ENCODE results near the gene CNTFR.

Gene CNTFR

DNA sequence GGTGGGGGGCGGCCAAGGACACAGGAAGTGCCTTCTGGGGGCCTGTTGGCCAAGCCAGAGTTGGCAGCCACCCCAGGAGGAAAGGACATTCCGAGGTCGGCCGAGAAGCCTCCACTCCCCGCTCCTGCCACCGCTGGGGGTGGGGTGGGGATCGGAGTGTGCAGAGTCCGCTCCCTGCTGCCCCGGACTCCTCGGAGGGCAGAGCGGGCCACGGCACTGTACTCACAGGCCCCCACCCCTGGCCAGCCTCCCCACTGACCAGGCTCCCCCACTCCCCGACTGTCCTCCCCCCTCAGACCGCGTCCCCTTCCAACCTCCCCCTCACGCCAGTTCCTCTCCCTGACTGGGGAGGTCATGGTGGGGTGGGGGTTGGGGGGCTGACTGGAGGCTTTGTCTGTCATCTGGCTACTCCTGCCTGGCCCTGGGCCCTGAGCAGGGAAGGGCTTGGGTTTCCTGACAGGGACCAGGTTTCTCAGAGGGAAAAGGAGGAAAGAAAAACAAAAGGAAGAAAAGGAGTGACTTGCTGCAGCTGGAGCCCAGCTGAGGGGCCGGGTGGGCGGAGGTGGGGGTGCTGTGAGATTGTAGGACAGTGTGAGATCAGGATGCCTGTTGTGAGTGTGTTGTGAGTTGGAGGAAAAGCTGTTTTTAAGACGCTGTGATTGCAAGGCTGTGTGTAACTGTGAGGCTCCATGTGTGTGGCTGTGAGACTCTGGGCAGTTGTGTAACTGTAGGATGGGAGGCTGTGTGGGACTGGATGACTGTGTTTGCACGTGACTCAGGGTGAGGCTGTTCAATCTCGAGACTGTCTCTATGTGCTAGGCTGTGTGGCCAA is 29.7 kb downstream of the CNTFR start:
- H3K4me3 ChIP-seq (ENCODE audit: control insufficient read depth, low read depth, low read length) = no peak overlapping the region
- peak; percentile 13 for DNase-seq (ENCODE audit: low read depth)
- TF ChIP-seq, protein P1, sequence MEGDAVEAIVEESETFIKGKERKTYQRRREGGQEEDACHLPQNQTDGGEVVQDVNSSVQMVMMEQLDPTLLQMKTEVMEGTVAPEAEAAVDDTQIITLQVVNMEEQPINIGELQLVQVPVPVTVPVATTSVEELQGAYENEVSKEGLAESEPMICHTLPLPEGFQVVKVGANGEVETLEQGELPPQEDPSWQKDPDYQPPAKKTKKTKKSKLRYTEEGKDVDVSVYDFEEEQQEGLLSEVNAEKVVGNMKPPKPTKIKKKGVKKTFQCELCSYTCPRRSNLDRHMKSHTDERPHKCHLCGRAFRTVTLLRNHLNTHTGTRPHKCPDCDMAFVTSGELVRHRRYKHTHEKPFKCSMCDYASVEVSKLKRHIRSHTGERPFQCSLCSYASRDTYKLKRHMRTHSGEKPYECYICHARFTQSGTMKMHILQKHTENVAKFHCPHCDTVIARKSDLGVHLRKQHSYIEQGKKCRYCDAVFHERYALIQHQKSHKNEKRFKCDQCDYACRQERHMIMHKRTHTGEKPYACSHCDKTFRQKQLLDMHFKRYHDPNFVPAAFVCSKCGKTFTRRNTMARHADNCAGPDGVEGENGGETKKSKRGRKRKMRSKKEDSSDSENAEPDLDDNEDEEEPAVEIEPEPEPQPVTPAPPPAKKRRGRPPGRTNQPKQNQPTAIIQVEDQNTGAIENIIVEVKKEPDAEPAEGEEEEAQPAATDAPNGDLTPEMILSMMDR (IDR thresholded peaks at IDR 0.05; ENCODE audit: control insufficient read depth, insufficient read depth, low read depth, low read length, missing control alignments) = no peak

DNA sequence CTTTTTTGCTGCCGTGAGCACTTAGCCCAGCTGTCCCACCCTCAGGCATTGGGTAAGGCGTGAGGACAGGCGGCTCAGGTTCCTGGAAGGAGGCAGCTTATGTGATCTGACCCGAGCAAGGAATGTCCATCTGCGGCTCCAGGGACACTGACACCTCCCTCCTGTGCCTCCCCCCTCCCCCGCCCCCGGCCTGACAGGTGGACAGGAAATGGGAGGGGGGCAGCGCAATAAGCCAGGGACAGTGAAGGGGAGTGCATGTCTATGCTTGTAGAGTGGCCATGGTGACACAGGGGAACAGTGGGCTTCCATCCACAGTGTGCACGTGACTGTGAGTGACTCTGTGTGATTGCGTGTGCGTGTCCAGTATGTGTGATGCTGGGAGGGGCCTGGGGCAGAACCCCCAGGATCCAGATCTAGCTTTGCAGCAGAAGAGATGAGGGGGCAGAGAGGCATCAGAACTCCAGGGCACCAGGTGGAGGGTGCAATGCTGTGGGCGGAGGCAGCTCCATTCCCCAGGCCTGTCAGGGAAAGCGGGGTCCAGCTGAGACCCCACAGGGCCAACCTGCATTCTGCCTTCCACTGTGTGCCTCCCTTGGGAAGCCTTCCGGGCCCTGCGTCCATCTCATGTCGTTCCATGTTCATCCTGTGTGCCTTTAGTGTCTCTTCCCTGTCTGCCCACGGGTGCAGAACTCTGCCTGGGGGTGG is 30.5 kb downstream of the CNTFR start:
- H3K4me3 ChIP-seq (ENCODE audit: control insufficient read depth, low read depth, low read length) = no peak overlapping the region
- no peak for DNase-seq (ENCODE audit: low read depth)
- TF ChIP-seq, protein P1 (IDR thresholded peaks at IDR 0.05; ENCODE audit: control insufficient read depth, insufficient read depth, low read depth, low read length, missing control alignments) = no peak

DNA sequence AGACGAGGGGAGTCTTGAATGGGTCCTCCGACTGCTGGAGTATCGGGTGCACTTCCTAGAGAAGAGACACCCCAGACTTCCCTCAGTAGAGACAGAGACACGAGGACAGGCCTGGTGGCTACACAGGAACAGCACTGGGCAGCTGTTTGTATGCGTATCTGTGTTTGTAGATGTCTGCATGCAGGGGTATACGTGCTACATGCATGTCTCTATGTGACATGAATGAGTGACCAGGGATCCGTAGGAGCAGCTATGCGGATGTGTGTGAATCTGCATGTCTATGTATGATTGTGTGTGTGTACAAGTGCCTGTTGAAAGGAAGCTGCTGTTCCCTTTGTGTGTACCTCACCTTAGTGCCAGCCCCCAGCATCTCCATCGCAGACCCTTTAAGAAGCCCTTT is 31.2 kb downstream of the CNTFR start:
- H3K4me3 ChIP-seq (ENCODE audit: control insufficient read depth, low read depth, low read length) = no peak overlapping the region
- DNase-seq (ENCODE audit: low read depth) = no peak
- TF ChIP-seq, protein P1 (IDR thresholded peaks at IDR 0.05; ENCODE audit: control insufficient read depth, insufficient read depth, low read depth, low read length, missing control alignments) = no peak

DNA sequence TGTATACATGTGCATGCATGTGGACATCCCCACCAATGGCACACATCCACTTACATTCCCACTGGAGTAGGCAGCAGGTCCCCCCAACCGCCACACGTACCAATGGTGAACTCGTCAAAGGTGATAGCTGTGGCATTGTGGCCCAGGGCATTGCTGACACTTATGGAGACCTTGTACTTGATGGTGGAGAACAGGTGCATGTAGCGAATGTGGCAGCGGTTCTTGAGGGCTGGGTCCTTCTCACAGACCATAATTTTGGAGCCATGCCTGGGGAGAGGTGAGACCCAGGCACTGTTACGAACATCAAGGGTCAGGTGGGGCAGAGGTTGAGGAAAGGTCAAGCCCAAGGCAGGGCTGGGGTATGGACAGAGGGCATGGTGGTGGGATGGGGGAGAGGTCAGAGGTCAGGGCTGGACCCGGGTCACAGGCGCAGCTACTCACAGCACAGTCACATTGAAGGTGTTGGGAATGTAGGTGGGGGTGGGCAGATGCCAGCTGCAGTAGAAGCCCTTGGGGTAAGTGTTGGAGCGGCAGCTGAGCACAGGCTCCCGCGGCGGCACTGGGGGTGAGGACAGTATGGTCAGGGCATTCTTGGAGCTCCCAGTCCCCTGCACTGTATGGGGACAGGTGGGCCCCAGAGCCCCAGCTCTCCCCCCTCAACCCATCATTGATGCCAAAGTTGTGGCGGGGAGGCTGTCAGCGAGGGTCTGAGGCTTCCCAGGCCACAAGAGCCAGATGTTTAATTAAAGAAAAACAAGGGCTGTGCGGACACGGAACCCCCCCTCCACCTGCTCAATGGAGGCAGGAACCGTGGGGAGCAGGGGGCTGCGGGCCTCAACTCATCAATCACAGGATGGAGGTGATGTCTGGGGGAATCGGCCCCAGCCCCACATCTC is 31.9 kb downstream of the CNTFR start:
- no peak overlapping the region for H3K4me3 ChIP-seq (ENCODE audit: control insufficient read depth, low read depth, low read length)
- DNase-seq (ENCODE audit: low read depth) = no peak
- TF ChIP-seq, protein P1 (IDR thresholded peaks at IDR 0.05; ENCODE audit: control insufficient read depth, insufficient read depth, low read depth, low read length, missing control alignments) = no peak

DNA sequence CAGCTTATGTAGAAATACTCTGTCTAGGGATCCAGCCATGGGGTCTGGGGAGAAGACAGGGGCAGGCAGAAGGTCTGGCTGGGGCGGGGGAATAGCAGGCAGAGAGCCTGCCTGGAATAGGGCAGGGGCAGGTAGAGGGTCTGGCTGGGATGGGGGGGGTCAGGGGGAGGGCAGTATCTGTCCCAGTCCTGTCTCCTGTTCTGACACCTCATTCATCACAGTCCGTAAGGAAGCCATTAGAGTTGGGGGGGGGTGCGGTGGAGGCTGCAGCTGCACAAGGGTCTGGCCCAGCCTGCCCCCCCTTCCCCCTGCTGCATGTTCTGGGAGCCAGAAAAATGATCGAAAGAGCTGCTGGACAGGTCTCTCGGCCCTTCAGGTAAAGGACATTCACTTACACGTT is 32.6 kb downstream of the CNTFR start:
- DNase-seq (ENCODE audit: low read depth) = no peak
- TF ChIP-seq, protein P1 (IDR thresholded peaks at IDR 0.05; ENCODE audit: control insufficient read depth, insufficient read depth, low read depth, low read length, missing control alignments) = no peak
- no peak overlapping the region for H3K4me3 ChIP-seq (ENCODE audit: control insufficient read depth, low read depth, low read length)

DNA sequence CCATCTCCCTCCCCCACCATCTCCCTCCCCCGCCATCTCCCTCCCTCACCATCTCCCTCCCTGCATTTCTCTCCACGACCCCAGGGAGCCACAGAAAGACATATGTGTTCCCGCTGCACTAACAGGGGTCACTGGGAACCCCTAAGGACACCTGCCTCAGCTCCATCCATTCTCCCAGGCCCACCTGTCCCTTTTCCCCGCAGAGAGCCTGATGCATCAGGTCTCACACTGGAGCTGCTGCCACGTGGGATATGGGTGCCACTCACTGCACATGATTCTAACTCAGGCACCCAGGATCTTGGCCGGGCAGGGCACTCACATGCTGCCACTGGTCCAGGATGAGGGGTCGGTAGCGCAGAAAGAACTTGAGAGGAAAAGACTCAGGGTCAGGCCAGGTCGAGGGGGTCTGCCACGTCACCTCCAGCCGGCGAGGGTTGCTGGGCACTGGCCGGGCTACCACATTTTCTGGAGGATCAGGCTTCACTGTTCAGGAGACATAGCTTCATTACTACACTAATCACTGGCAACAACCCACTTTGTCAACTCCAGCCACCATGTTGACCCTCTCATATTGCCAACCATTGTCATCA is 33.5 kb downstream of the CNTFR start:
- no peak overlapping the region for H3K4me3 ChIP-seq (ENCODE audit: control insufficient read depth, low read depth, low read length)
- TF ChIP-seq, protein P1 (IDR thresholded peaks at IDR 0.05; ENCODE audit: control insufficient read depth, insufficient read depth, low read depth, low read length, missing control alignments) = no peak
- no peak for DNase-seq (ENCODE audit: low read depth)

Measured in AG09309 (cell line).